GM12878 (cell line): ENCODE measurements around the gene IFI6. TPM values are rescaled to one million over a fixed set of nuclear protein-coding genes. Genes with fewer than 3 reads are reported as not detected.

Experiments
- ATAC-seq: fragments of 200-7000 bp; cut with Tn5 transposase; 3 replicates; pipeline ENCODE4 v1.9.1; 2020; ENCODE audit warnings: mild to moderate bottlenecking, moderate library complexity
- BruUV-seq: library from RNA; stranded (reverse); fragments of 400-500 nt; replicated peaks from 2 replicates; lab custom pipeline; 2021; lab: Mats Ljungman, UMichigan
- CTCF ChIA-PET: fragments of 300-600 bp; sonication (Branson Sonifier 250); formaldehyde crosslinking; extraction: SDS; loops from one replicate; lab custom pipeline; 2021; ENCODE audit warnings: inconsistent platforms; lab: Yijun Ruan, JAX
- POLR2A ChIA-PET: fragments of 350-600 bp; formaldehyde crosslinking; extraction: SDS; loops from one replicate; lab custom pipeline; 2021; ENCODE audit warnings: inconsistent platforms; lab: Charles Lee
- RAD21 ChIA-PET: fragments of 300-600 bp; sonication (Branson Sonifier 250); formaldehyde crosslinking; loops from one replicate; lab custom pipeline; 2023; ENCODE audit warnings: antibody characterized with exemption; ENCODE audit not compliant: unreplicated experiment; lab: Charles Lee
- SMC1A ChIA-PET: fragments of 300-600 bp; sonication (Branson Sonifier 250); formaldehyde crosslinking; loops from one replicate; lab custom pipeline; 2023; ENCODE audit not compliant: unreplicated experiment, uncharacterized antibody; lab: Charles Lee
- DNase-seq: peaks from one replicate; pipeline ENCODE4 v3.0.0-alpha.2; 2011; ENCODE audit warnings: low read depth, low spot score
- FAIRE-seq: peaks from 3 replicates; lab custom pipeline; 2011; peaks lifted over from hg19 to GRCh38; lab: Jason Lieb, UNC
- H2AFZ ChIP-seq: 2 replicates; pipeline ENCODE4 v1.6.0; 2011; ENCODE audit warnings: low read depth, low read length, control low read depth; ENCODE audit not compliant: control insufficient read depth
- H3K27ac ChIP-seq: 2 replicates; pipeline ENCODE4 v1.5.1; 2011; ENCODE audit warnings: control low read depth; ENCODE audit not compliant: control insufficient read depth, insufficient read depth
- H3K27me3 ChIP-seq, 2 experiments: replicated peaks in 1 of 2; 2 replicates each; pipeline versions ENCODE4 v1.6.0 to v1.6.1; 2011; ENCODE audit warnings: low read length in 1 of 2; ENCODE audit not compliant: control insufficient read depth in 2 of 2, insufficient read depth in 2 of 2
- H3K36me3 ChIP-seq, 2 experiments: 2 replicates each; pipeline ENCODE4 v1.5.1; 2011; ENCODE audit warnings: low read length in 1 of 2; ENCODE audit not compliant: control insufficient read depth in 2 of 2, insufficient read depth in 2 of 2
- H3K4me1 ChIP-seq: 2 replicates; pipeline ENCODE4 v1.6.1; 2011; ENCODE audit warnings: mild to moderate bottlenecking, low read length, moderate library complexity, mixed read lengths; ENCODE audit not compliant: control insufficient read depth, insufficient read depth
- H3K4me2 ChIP-seq: 2 replicates; pipeline ENCODE4 v1.6.0; 2011; ENCODE audit warnings: control low read depth; ENCODE audit not compliant: control insufficient read depth, insufficient read depth
- H3K4me3 ChIP-seq: fragments of 200-600 bp; sonication (generic); 2 replicates; pipeline ENCODE4 v1.5.1; 2016
- H3K79me2 ChIP-seq: 2 replicates; pipeline ENCODE4 v1.6.0; 2011; ENCODE audit warnings: low read length; ENCODE audit not compliant: control insufficient read depth, insufficient read depth
- H3K9ac ChIP-seq: 2 replicates; pipeline ENCODE4 v1.8.0; 2011; ENCODE audit warnings: low read length, control low read depth, mixed read lengths; ENCODE audit not compliant: control insufficient read depth, insufficient read depth
- H3K9me3 ChIP-seq: replicated peaks from 3 replicates; pipeline ENCODE4 v1.5.1; 2011; ENCODE audit warnings: mild to moderate bottlenecking, low read length; ENCODE audit not compliant: control insufficient read depth, insufficient read depth
- H4K20me1 ChIP-seq: 2 replicates; pipeline ENCODE4 v1.6.0; 2011; ENCODE audit not compliant: control insufficient read depth, insufficient read depth
- IKZF2 ChIP-seq, 2 experiments: fragments of 450-650 bp; IDR thresholded peaks; 2 replicates each; pipeline ENCODE4 v1.6.1; 2017; ENCODE audit warnings: mild to moderate bottlenecking in 2 of 2, moderate library complexity in 2 of 2
- LARP7 ChIP-seq: fragments of 450-650 bp; IDR thresholded peaks from 2 replicates; pipeline ENCODE4 v1.6.1; 2017; ENCODE audit warnings: mild to moderate bottlenecking
- MXI1 ChIP-seq: fragments of 150-350 bp; IDR thresholded peaks from 2 replicates; pipeline ENCODE4 v1.6.1; 2011; ENCODE audit warnings: low read depth, mild to moderate bottlenecking, inconsistent platforms, low read length, improper control_type of control experiment
- RELB ChIP-seq: fragments of 450-650 bp; IDR thresholded peaks from 2 replicates; pipeline ENCODE4 v1.6.1; 2017; ENCODE audit warnings: low read depth, mild to moderate bottlenecking, moderate library complexity
- SRF ChIP-seq, 2 experiments: IDR thresholded peaks; 2 replicates each; pipeline ENCODE4 v1.6.1; 2011; ENCODE audit warnings: low read depth in 2 of 2, low read length in 2 of 2, mild to moderate bottlenecking in 1 of 2, moderate library complexity in 1 of 2
- ZBTB33 ChIP-seq: fragments of 450-650 bp; IDR thresholded peaks from 2 replicates; pipeline ENCODE4 v1.6.1; 2017; ENCODE audit warnings: mild to moderate bottlenecking
- ZBTB4 ChIP-seq: fragments of 450-650 bp; formaldehyde crosslinking; IDR thresholded peaks from 2 replicates; pipeline ENCODE4 v1.4.0; 2022; ENCODE audit warnings: mild to moderate bottlenecking, moderate library complexity
- WGBS: methylation state at CpG from one replicate; pipeline ENCODE4 v1.1.6; 2016; ENCODE audit warnings: low lambda C conversion rate; ENCODE audit not compliant: insufficient replicate concordance, insufficient coverage; ENCODE audit errors: missing lambda C conversion rate; 5-methylcytosine and 5-hydroxymethylcytosine counted together
- in situ Hi-C: fragments of 300-500 bp; cut with MboI; formaldehyde crosslinking; loops from 9 replicates; pipeline ENCODE4 v1.14.3; 2018; ENCODE audit warnings: mixed read lengths
- intact Hi-C: fragments of 100-400 bp; cut with micrococcal nuclease; formaldehyde crosslinking; loops from one replicate; pipeline ENCODE4 v1.14.2; 2022; ENCODE audit not compliant: unreplicated experiment
- polyA plus RNA-seq, 11 experiments: library from polyadenylated mRNA; depleted of rRNA in 4 of 11; unstranded in 6 of 11; stranded (reverse) in 5 of 11; fragments of >200 nt; fragmentation: Nextera tagmentation in 4 of 11; fragmentation: Illumina TruSeq in 1 of 11; extraction: Ambion mirVana in 4 of 11; extraction: Trizol in 1 of 11; gene quantifications; 1 replicate in 1 of 11; 2 replicates in 10 of 11; pipeline versions ENCODE4 v1.2.1 to v1.2.3, GENCODE V29; 2011 to 2016; ENCODE audit warnings: inconsistent platforms in 2 of 11, missing spikeins in 2 of 11, low read depth in 1 of 11
- total RNA-seq, 4 experiments: library from RNA; depleted of rRNA in 3 of 4; stranded (reverse); fragments of >200 nt in 3 of 4; fragmentation: Illumina TruSeq in 1 of 4; extraction: Trizol in 1 of 4; gene quantifications; 2 replicates each; pipeline versions ENCODE4 v1.2.1 to v1.2.3, GENCODE V29; 2013 to 2021
- TF ChIP-seq, protein P1 (sequence below): fragments of 450-650 bp; IDR thresholded peaks from 2 replicates; pipeline ENCODE4 v1.6.1; 2017; ENCODE audit warnings: borderline replicate concordance
- TF ChIP-seq, protein P2 (sequence below): fragments of 450-650 bp; conservative IDR thresholded peaks from 2 replicates; pipeline ENCODE4 v1.6.1; 2017; ENCODE audit warnings: mild to moderate bottlenecking, moderate library complexity

IFI6 gene
- total and polyA plus RNA-seq, 10 of the 15 experiments (the other 5 are each of a cell fraction or from before 2014, with no cell fraction given), result 5.6 to 123 (median 69.0) TPM

GRCh38 chr1:27662707-27663393 is 9.1 kb downstream of the IFI6 start:
- ATAC-seq (peak; percentile 65), FAIRE-seq (peak; percentile 70), DNase-seq (peak; percentile 78)
- H3K27ac ChIP-seq, result peak overlapping the region; percentile 90
- intact Hi-C loops, result loop anchor here (1.0 to 10.0 kb wide), 7 partner anchors 30 to 362 kb away; partner anchors contain the start of gene TMEM222
- in situ Hi-C loops, result loop anchor here (5.0 kb wide), 4 partner anchors 56 to 361 kb away; no protein-coding TSS in a partner anchor
- H3K4me3 ChIP-seq, result peak overlapping the region; percentile 3; the same call in 1 of the 2 replicates
- H4K20me1 ChIP-seq, result no peaks in the 10 kb centered on the region
- SMC1A ChIA-PET, result interaction anchor here (0.6 to 8.0 kb wide), 28 partner anchors 9 to 275 kb away, joined by 3 to 248 read pairs (median 5); partner anchors contain the start of genes AHDC1 and IFI6
- RAD21 ChIA-PET, result interaction anchor here (0.6 to 8.8 kb wide), 32 partner anchors 9 to 563 kb away, joined by 3 to 268 read pairs (median 5); partner anchors contain the start of genes AHDC1, FAM76A, FGR and GPR3
- POLR2A ChIA-PET, result interaction anchor here (0.5 to 5.9 kb wide), 16 partner anchors 8 to 243 kb away, joined by 3 to 141 read pairs (median 6); partner anchors contain the start of genes FGR and IFI6
- no peaks in the 10 kb centered on the region for H3K79me2 ChIP-seq
- peaks cover 43% of the 10 kb centered on the region for H3K4me1 ChIP-seq
- no peaks in the 10 kb centered on the region for H3K27me3 ChIP-seq
- H3K9ac ChIP-seq, result peak overlapping the region; percentile 64
- peak overlapping the region; percentile 74 for H2AFZ ChIP-seq
- CTCF ChIA-PET, result interaction anchor here (0.6 to 8.8 kb wide), 31 partner anchors 9 to 1146 kb away, joined by 3 to 327 read pairs (median 6); partner anchors contain the start of genes AHDC1, FAM76A, FGR and IFI6
- WGBS, result under 1% methylated on average over 12 of the region's 12 CpGs
- H3K4me2 ChIP-seq, result peak overlapping the region; percentile 77
- peaks cover 0 to 4% of the 10 kb centered on the region in 2 experiments; a peak in 1 of 4 replicates for H3K36me3 ChIP-seq
- no peaks in the 10 kb centered on the region for H3K9me3 ChIP-seq
- no TSS peak for BruUV-seq
- TF ChIP-seq ZBTB33 (no peak), LARP7 (peak; percentile 77), RELB (peak; percentile 53), IKZF2 (IDR thresholded peaks at IDR 0.05) (peak; percentile 69 to 71), ZBTB4 (CRISPR knock-in tag) (0 out of 2 replicates have a peak, but pooled peaks have one; percentile 5), MXI1 (peak; percentile 42; the same call in 1 of the 2 replicates), SRF (IDR thresholded peaks at IDR 0.05; ENCODE audit: low read depth in 2 of 2, low read length in 2 of 2) (no peak)
- TF ChIP-seq, protein P1, sequence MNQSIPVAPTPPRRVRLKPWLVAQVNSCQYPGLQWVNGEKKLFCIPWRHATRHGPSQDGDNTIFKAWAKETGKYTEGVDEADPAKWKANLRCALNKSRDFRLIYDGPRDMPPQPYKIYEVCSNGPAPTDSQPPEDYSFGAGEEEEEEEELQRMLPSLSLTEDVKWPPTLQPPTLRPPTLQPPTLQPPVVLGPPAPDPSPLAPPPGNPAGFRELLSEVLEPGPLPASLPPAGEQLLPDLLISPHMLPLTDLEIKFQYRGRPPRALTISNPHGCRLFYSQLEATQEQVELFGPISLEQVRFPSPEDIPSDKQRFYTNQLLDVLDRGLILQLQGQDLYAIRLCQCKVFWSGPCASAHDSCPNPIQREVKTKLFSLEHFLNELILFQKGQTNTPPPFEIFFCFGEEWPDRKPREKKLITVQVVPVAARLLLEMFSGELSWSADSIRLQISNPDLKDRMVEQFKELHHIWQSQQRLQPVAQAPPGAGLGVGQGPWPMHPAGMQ, result no peak
- TF ChIP-seq, protein P2, sequence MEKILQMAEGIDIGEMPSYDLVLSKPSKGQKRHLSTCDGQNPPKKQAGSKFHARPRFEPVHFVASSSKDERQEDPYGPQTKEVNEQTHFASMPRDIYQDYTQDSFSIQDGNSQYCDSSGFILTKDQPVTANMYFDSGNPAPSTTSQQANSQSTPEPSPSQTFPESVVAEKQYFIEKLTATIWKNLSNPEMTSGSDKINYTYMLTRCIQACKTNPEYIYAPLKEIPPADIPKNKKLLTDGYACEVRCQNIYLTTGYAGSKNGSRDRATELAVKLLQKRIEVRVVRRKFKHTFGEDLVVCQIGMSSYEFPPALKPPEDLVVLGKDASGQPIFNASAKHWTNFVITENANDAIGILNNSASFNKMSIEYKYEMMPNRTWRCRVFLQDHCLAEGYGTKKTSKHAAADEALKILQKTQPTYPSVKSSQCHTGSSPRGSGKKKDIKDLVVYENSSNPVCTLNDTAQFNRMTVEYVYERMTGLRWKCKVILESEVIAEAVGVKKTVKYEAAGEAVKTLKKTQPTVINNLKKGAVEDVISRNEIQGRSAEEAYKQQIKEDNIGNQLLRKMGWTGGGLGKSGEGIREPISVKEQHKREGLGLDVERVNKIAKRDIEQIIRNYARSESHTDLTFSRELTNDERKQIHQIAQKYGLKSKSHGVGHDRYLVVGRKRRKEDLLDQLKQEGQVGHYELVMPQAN, result no peak
